ENCODE measurements around the gene CD83.

- TF ChIP-seq, protein P1, sequence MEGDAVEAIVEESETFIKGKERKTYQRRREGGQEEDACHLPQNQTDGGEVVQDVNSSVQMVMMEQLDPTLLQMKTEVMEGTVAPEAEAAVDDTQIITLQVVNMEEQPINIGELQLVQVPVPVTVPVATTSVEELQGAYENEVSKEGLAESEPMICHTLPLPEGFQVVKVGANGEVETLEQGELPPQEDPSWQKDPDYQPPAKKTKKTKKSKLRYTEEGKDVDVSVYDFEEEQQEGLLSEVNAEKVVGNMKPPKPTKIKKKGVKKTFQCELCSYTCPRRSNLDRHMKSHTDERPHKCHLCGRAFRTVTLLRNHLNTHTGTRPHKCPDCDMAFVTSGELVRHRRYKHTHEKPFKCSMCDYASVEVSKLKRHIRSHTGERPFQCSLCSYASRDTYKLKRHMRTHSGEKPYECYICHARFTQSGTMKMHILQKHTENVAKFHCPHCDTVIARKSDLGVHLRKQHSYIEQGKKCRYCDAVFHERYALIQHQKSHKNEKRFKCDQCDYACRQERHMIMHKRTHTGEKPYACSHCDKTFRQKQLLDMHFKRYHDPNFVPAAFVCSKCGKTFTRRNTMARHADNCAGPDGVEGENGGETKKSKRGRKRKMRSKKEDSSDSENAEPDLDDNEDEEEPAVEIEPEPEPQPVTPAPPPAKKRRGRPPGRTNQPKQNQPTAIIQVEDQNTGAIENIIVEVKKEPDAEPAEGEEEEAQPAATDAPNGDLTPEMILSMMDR (IDR thresholded peaks at IDR 0.05; ENCODE audit: insufficient read depth, low read depth, low read length), result no peak
- no peak for TF ChIP-seq EZH2 (IDR thresholded peaks at IDR 0.05; ENCODE audit: insufficient read depth, low read length)
Observed at GRCh38 chr6:14068623-14069022, 48.9 kb upstream of the CD83 start.
